Panc1 (cell line): Measurements from ENCODE around the gene NTN3.
A peak's percentile ranks its signal among the peaks of the same experiment; 100 is the strongest.

ENCODE experiments used
- CTCF ChIP-seq: fragments of 450-650 bp; IDR thresholded peaks from 2 replicates; pipeline ENCODE4 v1.5.1; 2017; ENCODE audit warnings: mild to moderate bottlenecking
- POLR2AphosphoS5 ChIP-seq: IDR thresholded peaks from 2 replicates; pipeline ENCODE4 v1.6.1; 2012; ENCODE audit warnings: mild to moderate bottlenecking, low read depth, low read length, moderate library complexity
- SIN3A ChIP-seq: IDR thresholded peaks from 2 replicates; pipeline ENCODE4 v1.6.1; 2012; ENCODE audit warnings: low read depth, mild to moderate bottlenecking, low read length, moderate library complexity, borderline replicate concordance; ENCODE audit not compliant: insufficient read depth
- TCF7L2 ChIP-seq: IDR thresholded peaks from 2 replicates; pipeline ENCODE4 v1.6.1; 2011; ENCODE audit warnings: mild to moderate bottlenecking, low read depth, low read length, inconsistent platforms

- TF ChIP-seq CTCF (no peak), POLR2AphosphoS5 (no peak; the same call in 1 of the 2 replicates), SIN3A (no peak; the same call in 1 of the 2 replicates), TCF7L2 (peak; percentile 47; the same call in 1 of the 2 replicates)
Measured at GRCh38 chr16:2459647-2460390, 11.3 kb upstream of the NTN3 start, which contains the start of gene TEDC2.
